NCI-H128 (cell line): ENCODE results near the gene KCNJ10.
A peak's percentile ranks its signal among the peaks of the same experiment; 100 is the strongest.

Experiments
- DNase-seq: peaks from one replicate; lab custom pipeline; 2025; ENCODE audit not compliant: unreplicated experiment; lab: John Stamatoyannopoulos, UW

KCNJ10 gene

DNA sequence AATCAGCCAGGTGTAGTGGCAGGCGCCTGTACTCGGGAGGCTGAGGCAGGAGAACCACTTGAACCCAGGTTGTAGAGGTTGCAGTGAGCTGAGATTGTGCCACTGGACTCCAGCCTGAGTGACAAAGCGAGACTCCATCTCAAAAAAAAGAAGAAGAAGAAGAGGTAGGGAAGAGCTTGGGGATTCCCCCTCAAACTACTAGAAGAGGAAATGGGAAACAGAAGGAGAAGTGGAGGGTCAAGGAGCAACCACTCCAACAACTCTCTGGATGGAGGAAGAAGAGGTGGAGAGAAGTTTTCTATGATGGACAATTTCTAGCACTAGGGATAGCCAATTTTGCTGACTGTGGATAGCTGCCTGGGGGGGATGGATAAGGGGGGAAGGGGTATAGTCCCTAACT lies 101.1 kb downstream of the KCNJ10 start:
- DNase-seq, result no peak

DNA sequence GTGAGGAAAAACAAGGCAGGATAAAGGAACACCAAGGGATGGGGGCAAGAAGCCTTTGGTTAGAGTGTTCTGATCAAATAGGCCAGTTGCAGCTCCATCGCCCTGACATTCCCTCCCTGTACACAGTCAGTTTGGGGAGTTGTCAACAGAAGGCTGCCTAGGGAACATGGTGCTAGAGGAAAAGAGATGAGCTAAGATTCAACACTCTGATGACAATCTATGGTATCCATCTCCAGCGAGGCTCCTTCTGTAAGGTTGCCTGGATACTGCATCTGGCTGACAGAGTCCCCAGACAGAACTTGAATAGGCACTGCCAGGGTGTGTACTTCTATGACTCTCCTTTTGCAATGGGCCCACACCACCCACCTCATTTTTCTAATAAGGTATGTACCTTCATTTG lies 104.7 kb downstream of the KCNJ10 start:
- no peak for DNase-seq

DNA sequence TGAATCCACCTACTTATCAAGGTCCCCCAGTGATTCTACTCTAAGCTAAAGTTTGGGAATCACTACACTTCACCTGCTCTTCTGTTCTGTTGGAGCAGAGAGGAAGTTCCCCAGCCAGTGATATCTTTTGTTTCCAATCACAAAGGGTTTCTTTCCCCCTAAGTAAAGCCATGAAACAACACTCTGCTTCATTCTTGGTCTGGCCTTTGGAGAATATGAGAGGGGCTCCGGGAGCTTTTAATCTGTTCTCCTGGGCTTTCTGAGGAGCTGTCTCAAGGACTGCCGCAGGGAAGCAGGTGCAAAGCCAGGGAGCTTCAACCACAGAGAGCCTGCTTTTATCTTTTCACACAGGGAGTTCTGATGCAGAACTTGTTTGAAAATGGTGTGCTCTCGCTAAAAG lies 105.8 kb downstream of the KCNJ10 start:
- peak; percentile 34 for DNase-seq

DNA sequence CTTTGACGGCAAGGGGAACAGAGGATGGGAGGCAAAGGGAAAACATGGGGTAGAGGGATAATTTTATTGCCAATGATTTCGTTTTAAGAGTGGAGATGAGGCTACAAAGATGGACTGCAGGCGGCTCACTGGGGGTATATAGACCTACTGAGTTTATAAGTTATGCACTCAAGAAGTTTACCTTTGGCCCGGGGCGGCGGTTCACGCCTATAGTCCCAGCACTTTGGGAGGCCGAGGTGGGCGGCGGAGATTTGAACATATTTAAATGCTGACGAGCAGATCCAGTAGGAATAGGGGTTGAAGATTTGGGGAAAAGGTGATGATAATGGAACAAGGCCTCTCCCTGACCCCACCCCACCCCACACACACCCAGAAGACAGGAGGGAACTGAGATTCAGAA lies 107.8 kb downstream of the KCNJ10 start:
- no peak for DNase-seq

DNA sequence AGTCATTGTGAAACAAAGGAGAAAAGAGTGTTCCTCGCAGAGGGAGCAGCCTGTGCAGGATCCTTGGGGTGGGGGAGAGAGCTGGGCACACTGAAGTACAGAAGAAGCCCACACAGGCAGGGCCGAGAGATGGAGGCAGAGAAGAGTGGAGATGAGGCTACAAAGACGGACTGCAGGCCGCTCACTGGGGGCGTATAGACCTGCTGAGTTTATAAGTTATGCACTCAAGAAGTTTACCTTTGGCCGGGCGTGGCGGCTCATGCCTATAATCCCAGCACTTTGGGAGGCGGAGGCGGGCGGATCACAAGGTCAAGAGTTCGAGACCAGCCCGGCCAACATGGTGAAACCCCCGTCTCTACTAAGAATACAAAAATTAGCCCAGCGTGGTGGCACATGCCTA lies 108.3 kb downstream of the KCNJ10 start:
- DNase-seq, result no peak

DNA sequence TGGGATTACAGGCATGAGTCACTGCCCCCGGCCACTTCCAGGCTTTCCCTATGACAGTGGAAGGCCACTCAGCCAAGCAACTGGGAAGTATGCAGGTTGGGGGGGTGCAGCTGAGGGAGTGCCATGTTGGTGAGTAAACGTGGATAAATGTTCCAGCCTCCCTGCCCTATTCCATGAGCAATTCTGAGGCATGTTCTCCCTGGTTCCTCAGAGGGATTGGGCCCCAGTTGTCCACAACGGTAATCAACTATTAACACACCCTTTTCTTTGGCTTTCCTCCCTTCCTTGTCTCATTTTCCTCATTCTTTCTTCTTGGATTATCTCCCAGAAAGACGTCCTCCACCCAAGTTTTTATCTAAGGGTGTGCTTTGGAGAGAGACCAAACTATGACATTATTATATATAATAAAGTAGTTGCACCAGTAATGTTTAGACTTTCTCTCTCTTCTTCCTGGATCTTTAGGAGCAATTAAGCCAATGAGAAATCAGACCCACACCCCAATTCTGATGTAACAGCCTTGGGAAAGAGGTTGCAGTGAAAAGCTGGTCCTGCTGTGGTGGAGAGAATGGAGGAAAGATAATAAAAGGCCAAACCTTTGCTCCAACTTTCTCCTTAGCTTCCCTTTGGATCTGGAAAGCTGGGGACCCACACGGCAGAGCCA lies 109.1 kb downstream of the KCNJ10 start:
- no peak for DNase-seq

DNA sequence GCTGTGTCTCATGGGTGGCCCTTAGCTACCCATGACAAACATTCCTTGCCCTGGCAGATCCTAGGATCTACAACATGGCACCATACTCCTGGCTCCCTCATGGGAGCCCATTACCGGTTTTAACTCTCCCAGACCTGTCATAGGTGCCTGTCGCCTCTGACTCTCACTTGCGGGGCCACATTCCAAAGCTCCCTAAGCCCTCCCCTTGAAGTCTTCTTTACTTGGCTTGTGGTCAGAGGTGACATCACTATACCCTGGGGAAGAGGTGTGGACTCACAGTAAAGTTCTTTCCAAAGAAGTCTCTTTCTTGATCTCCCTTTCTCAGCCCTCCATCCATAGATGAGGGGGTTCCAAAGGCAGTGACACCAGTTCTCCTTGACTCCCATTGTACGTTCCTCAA lies 110.5 kb downstream of the KCNJ10 start:
- DNase-seq, result no peak

DNA sequence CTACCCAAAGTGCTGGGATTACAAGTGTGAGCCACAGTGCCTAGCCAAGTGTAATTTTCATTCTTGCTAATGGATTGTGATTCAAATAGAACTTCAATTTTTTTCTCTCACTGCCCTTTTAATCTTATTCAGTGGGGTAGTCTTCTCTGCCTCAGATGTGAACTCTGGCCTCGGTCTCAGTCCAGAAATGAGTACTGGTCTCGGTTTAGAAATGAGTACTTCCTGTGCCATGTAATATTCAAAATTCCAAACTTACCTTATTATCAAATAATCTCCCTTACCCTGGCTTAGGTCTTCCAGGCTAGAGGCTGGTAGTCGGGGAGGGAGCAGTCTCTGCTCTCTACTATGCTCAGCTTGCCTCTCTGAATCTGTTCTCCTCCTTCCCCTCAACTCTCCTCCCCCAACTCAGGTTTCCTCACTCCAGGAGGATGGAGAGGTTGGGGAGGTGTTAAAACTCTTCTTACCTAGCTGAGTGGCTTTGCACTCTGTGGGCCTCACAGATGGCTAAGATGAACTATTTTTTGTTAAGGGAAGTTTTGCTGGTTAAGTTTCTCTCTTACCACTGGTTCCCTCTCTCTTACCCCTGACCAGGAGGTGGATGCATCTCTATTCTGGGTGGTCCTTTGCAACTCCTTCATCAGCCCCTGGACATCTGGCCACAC lies 111.1 kb downstream of the KCNJ10 start:
- no peak for DNase-seq

DNA sequence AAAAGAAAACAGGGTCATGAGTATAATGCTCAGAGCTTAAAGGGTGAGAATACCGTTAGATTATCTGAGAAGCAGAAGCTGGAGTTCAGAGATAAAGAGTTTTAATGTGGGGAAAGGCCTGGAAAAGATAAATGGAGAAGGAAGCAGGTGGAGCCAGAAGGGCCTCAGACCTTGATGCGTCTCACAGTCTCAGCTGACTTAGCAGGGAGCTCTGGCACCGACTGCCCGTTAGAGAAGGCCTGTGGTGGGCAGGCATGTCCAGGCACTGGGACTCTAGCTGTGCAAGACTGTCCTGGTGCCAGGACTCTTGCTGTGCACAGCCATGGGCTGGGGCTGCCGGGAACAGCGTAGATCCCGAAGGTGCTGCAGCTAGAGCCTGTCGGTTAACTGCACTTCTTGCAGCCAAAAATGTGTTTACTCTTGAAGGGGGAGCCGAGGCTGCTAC lies 112.1 kb downstream of the KCNJ10 start:
- DNase-seq, result peak; percentile 19

DNA sequence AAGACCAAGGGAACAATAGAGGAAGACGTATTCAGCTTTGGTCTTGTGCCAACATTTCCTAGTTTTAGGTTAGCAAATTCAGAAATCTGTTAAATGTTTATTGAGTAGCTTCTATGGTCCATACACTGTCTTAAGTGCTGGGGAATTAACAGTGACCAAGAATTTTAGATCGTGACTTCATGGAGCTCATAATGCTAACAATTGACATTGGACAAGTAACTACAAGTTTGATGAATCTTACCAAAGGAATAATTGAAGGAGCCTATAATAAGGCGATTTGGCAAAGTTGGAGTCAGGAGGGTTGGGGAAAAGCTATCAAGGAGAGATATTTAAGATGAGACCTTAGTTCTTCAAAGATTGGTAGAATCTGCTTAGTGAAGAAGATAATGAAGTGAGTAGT lies 114.5 kb downstream of the KCNJ10 start:
- no peak for DNase-seq

DNA sequence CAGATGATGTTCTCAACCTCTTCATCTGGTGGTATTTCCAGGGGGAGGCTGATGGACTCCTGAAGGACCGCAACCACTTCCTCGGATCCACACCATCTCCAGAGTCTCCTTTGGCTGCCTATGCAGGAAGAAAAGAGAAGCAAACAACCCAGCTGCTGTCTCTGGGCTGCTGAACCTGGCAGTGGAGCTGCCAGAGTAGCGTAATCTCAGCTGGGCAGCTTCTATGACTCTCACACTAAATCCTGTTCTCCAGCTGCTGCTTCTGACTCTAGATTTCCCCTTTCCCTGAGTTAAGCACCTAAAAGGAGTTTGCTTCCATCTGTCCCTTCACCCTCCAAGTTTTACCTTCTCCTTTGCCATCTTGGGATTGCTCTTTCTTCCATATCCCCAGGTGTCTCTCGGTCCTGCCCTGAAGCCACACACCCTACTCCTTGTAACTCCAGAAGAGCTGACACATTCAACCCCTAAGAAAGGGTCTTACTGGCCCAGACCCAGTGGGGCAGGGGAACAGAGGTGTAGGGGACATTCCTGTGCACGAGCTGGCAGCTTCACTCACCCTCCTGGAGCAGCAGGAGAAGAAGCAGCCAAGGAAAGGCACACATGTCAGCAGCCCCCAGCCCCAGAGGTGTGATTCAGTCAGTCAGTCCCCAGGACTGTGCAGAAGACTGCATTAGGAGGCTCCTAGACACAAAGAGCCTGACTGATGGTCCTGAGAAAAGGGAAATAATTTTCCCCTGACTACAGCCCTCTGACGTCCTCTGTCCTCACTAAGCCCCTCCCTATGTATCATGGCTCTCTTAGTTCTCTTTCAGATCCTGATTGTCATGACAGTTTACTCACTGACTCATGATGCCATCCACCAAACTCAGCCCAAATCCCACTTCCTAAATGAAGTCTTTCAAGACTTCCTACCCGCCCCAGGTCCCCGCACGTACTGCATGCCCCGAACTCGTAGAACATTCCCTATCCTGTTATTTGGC lies 116.1 kb downstream of the KCNJ10 start, which contains the start of gene SLAMF9:
Gene SLAMF9 (minus strand): TSS at position 702 of the 980 bp plus-strand sequence. CDS start 100 bp downstream, at position 602.
- no peak for DNase-seq

DNA sequence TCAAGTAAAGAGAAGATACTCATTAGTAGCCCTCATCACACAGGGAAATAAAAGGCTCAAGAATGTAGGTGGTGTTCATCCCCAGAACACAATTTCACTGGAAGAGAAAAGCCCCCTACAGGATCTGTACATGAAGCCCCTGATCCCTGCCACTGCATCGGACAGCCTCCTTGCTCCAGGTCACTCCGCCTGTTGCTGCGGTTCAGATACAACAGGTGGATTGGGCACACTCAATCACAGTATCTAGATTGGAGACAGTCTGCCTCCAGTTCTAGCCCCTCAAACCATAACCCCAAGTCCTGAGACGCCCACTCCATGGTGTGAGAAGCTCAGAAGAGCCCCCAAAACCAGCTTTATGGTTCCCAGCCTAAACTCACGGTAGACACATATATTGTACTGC lies 117.0 kb downstream of the KCNJ10 start:
- DNase-seq, result no peak

DNA sequence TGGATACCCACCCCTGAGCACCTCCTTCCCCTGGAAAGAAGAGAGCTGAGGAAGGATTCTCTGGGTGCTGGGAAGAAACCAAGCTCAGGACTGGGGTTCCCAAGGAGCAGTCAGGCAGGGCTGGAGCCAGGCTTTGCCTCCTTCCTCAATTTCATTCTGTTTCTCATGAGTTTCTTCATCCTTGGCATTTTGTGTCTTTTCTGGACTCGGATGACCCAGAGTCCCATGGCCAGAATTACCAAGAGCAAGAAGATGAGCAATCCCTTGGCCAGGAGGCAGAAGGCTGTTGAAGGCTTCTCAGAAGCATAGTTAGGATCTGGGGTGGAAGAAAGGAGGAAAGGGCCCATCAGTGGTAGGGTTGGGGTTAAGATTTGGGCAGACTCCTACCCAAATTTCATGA lies 118.4 kb downstream of the KCNJ10 start:
- DNase-seq, result no peak

DNA sequence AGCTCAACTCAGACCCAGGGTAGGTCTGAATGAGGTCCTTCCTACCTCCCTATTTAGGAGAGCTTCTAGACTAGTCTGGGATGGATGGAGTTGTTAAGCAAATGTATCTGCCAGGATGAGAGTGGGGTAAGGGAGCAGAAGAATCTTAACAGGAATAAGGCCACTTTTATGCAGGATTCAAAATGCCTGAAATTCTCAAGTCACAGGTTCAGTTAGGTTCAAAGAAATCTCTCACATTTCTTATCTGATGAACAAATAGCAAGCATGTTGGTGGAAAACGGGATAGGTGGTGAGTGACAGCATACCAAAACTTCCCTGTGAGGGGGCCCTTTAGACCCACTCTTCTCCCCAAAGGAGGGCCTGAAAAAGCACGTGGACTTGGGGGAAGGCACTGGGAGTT lies 118.9 kb downstream of the KCNJ10 start:
- no peak for DNase-seq

DNA sequence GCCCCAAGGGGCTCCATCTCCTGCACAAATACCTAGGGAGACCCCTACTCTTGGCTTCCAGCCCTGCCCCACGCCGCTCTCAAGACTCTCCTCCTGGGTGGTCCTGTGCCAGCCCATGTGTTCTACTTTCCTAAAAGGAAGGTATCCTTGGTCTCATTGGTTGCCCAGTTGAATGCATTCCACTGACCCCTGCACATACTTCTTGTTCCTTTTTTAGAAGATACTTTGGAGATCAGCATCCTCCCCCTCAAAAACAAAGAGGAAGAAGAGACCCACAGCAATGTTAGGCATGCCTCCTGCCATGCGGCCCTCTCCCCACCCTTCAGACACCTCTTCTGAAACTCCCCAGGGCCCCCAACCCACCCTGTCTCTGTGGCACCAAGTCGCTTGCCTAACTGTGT lies 120.0 kb downstream of the KCNJ10 start:
- no peak for DNase-seq

DNA sequence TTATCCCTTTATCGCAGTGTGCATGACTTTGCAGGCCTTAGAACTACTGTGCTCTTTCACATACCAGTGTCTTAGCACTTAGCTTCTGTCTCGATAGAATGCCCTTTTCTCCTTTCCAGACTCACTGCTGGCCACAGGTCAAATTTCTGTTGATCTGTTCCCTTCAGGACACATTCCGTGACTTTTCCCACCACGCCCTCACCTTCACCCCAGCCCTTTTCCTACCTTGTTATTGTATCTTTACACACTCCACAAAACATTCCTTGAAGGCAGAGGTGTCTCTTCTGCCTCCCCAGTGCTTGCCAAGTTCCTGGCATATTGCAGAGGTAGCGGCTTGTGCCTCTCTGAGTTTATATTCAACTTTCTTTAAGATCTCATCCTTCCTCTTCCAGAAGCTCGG lies 120.8 kb downstream of the KCNJ10 start:
- no peak for DNase-seq
